Thyroid gland (tissue), 4 donors: Measurements from ENCODE around the gene FITM1. TPM values are rescaled to one million over a fixed set of nuclear protein-coding genes. Genes with fewer than 3 reads are reported as not detected.
A peak's percentile ranks its signal among the peaks of the same experiment; 100 is the strongest.

Source experiments
- DNase-seq, 2 donors: peaks; one replicate each; pipeline ENCODE4 v3.0.0-alpha.2; 2019
- H3K27ac ChIP-seq, 3 donors: fragments of 200-600 bp; sonication (generic); 1 replicate in 2 of 3; 2 replicates in 1 of 3; pipeline ENCODE4 v1.5.1; 2016 to 2019; ENCODE audit warnings: mild to moderate bottlenecking in 1 of 3, moderate library complexity in 1 of 3
- H3K27me3 ChIP-seq: fragments of 200-600 bp; sonication (generic); one replicate; pipeline ENCODE4 v1.5.1; 2019
- H3K36me3 ChIP-seq, 2 donors: fragments of 200-600 bp; sonication (generic); one replicate each; pipeline ENCODE4 v1.5.1; 2016 to 2019
- H3K4me1 ChIP-seq, 2 donors: fragments of 200-600 bp; sonication (generic); one replicate each; pipeline ENCODE4 v1.5.1; 2017 to 2019
- H3K4me3 ChIP-seq, 3 donors: fragments of 200-600 bp; sonication (generic); replicated peaks in 1 of 3; 1 replicate in 2 of 3; 2 replicates in 1 of 3; pipeline ENCODE4 v1.5.1; 2016; ENCODE audit warnings: mild to moderate bottlenecking in 1 of 3
- H3K9me3 ChIP-seq: fragments of 200-600 bp; sonication (generic); one replicate; pipeline ENCODE4 v1.5.1; 2017
- POLR2A ChIP-seq, 2 donors: fragments of 450-650 bp; IDR thresholded peaks; one replicate each; pipeline ENCODE4 v1.6.1; 2017; ENCODE audit warnings: antibody characterized with exemption in 2 of 2, mild to moderate bottlenecking in 2 of 2, moderate library complexity in 1 of 2
- WGBS, 2 donors: methylation state at CpG; one replicate each; pipeline ENCODE4 v1.1.5; 2017; 5-methylcytosine and 5-hydroxymethylcytosine counted together
- intact Hi-C: fragments of 100-400 bp; cut with DNase I; formaldehyde crosslinking; loops from one replicate; pipeline ENCODE4 v1.15.1; 2023
- total RNA-seq, 4 donors: library from RNA; depleted of rRNA; stranded (reverse); fragments of >200 nt; gene quantifications; one replicate each; pipeline ENCODE4 v1.2.3, GENCODE V29; 2016
- TF ChIP-seq, protein P1 (sequence below), 6 experiments: fragments of 200-600 bp in 3 of 6; fragments of 450-650 bp in 3 of 6; sonication (generic) in 3 of 6; IDR thresholded peaks; one replicate each; pipeline ENCODE4 v1.5.1; 2016 to 2019; ENCODE audit warnings: antibody characterized with exemption in 6 of 6, mild to moderate bottlenecking in 2 of 6, inconsistent platforms in 1 of 6, moderate library complexity in 1 of 6

The FITM1 gene
- total RNA-seq, 4 donors from 2014 or later = 0.63 to 3.5 (median 2.7) TPM; not detected in 1

DNA sequence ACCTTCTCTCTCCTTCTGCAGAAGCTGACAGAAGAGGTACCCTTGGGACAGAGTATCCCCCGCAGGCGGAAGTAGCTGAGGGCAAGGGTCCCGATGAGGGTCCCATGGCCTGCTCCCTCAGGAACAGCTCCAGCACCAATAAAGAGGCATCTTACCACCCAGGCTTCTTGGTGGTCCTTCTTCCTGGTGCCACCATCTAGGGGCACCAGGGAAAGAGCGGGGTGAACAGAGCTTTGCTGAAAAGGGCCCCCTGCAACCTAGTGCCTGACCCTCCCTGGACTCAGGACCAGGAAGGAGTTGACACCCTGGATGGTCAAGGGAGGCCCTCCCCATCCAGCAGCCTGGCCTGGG is 30.0 kb downstream of the FITM1 start:
- peaks cover 18 to 27% of the 10 kb centered on the region in 2 donors for H3K4me1 ChIP-seq
- intact Hi-C loops = no loop called here
- H3K4me3 ChIP-seq = no peak overlapping the region
- H3K27ac ChIP-seq = peak overlapping the region; percentile 56 to 97 (median 97)
- H3K27me3 ChIP-seq = no peaks in the 10 kb centered on the region
- peaks cover 49 to 56% of the 10 kb centered on the region in 2 donors for H3K36me3 ChIP-seq
- no peaks in the 10 kb centered on the region for H3K9me3 ChIP-seq
- no peak for DNase-seq
- TF ChIP-seq, protein P1, sequence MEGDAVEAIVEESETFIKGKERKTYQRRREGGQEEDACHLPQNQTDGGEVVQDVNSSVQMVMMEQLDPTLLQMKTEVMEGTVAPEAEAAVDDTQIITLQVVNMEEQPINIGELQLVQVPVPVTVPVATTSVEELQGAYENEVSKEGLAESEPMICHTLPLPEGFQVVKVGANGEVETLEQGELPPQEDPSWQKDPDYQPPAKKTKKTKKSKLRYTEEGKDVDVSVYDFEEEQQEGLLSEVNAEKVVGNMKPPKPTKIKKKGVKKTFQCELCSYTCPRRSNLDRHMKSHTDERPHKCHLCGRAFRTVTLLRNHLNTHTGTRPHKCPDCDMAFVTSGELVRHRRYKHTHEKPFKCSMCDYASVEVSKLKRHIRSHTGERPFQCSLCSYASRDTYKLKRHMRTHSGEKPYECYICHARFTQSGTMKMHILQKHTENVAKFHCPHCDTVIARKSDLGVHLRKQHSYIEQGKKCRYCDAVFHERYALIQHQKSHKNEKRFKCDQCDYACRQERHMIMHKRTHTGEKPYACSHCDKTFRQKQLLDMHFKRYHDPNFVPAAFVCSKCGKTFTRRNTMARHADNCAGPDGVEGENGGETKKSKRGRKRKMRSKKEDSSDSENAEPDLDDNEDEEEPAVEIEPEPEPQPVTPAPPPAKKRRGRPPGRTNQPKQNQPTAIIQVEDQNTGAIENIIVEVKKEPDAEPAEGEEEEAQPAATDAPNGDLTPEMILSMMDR (IDR thresholded peaks at IDR 0.05) = no peak
- no peak for TF ChIP-seq POLR2A (IDR thresholded peaks at IDR 0.05)
- 89 to 94% methylated on average over 4 of the region's 4 CpGs for WGBS, 2 donors

DNA sequence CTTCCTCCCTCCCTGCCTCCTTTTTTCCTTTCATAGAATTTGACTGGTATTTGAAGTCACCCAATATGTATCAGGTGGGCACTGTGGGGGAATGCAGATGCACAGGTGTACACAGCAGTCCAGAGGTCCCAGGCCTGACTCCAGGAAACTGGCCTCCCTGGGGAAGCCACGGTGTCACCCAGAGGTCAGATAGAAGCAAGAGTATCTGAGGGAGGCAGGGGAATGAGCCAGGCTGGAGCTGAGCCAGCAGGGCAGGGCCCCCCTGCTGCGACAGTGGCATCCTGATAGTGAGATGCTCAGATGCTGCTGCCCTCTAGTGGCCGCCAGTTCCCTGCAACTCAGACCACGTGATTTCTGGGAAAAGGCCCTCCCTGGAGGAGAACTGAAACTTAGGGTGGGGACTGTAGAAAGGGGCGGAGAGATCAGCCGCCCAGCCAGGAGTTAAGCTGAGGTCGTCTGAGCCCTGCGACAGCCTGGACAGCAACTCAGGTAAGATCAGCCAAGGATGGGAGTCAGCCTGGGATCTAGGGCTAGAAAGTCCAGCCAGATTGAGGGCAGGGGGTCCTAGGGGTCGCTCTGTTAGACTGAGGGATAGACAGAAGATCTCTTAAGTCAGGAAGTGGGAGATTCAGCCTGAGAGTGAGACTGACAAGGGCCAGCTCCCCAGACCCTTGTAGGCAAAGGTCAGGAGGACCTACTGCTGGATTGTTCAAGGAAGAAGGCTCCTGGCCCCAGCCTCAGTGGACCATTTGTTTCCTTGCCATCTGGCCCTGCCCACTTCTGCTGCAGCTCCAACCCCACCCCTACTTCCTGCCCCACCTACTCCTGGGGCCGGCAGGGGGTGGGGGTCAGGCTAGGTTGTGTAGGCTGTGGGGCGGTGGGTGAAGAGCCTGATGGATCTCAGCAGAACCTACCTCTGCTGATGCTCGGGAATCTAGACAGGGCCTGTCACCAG is 30.7 kb downstream of the FITM1 start, which contains the start of gene IRF9:
IRF9 (plus strand) TSS at position 416 of the 955 bp plus-strand sequence. CDS start 880 bp downstream, outside the sequence.
- intact Hi-C loops = no loop called here
- Histone ChIP-seq H3K27ac (peak within 1 kb of the TSS; percentile 92 to 97 (median 97)), H3K36me3 (peaks cover 52 to 56% of the 10 kb centered on the region in 2 donors), H3K9me3 (no peaks in the 10 kb centered on the region), H3K27me3 (no peaks in the 10 kb centered on the region), H3K4me3 (peak within 1 kb of the TSS; percentile 4 to 58 (median 52)), H3K4me1 (peaks cover 18 to 27% of the 10 kb centered on the region in 2 donors)
- 2% methylated on average over 10 to 12 of the region's 12 CpGs for WGBS, 2 donors
- TF ChIP-seq, protein P1 (IDR thresholded peaks at IDR 0.05) = peak; percentile 89 to 98 (median 94)
- peak in 1 of 2 donors; percentile 82 for TF ChIP-seq POLR2A (IDR thresholded peaks at IDR 0.05)
- peak; percentile 99 for DNase-seq

DNA sequence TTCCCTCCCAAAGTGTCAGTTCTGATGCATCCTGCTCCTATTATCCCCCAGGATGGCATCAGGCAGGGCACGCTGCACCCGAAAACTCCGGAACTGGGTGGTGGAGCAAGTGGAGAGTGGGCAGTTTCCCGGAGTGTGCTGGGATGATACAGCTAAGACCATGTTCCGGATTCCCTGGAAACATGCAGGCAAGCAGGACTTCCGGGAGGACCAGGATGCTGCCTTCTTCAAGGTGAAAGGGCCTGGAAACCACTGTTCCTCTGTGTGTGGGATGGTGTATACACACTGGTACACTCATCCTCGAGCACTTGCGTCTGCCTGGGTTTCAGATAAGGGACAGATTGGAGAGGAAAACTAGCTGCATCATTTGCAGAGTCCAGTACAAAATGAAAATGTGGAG is 31.6 kb downstream of the FITM1 start:
- Histone ChIP-seq H3K9me3 (no peaks in the 10 kb centered on the region), H3K27me3 (no peaks in the 10 kb centered on the region), H3K36me3 (peaks cover 54 to 56% of the 10 kb centered on the region in 2 donors), H3K27ac (peak overlapping the region; percentile 92 to 97 (median 97)), H3K4me3 (peak overlapping the region in 2 of 3 donors; percentile 52 to 58), H3K4me1 (peaks cover 18 to 27% of the 10 kb centered on the region in 2 donors)
- WGBS, 2 donors = 65 to 73% methylated on average over 8 of the region's 8 CpGs
- TF ChIP-seq POLR2A (IDR thresholded peaks at IDR 0.05) = no peak
- TF ChIP-seq, protein P1 (IDR thresholded peaks at IDR 0.05) = no peak
- no peak for DNase-seq
- intact Hi-C loops = no loop called here

DNA sequence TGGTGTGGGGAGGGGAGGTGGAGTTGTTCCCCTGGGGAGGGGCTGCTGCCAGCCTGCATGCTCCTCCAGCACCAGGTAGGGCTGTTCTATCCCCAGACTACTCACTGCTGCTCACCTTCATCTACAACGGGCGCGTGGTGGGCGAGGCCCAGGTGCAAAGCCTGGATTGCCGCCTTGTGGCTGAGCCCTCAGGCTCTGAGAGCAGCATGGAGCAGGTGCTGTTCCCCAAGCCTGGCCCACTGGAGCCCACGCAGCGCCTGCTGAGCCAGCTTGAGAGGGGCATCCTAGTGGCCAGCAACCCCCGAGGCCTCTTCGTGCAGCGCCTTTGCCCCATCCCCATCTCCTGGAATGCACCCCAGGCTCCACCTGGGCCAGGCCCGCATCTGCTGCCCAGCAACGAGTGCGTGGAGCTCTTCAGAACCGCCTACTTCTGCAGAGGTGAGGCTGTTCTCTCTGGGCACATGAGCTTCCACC is 34.1 kb downstream of the FITM1 start:
- Histone ChIP-seq H3K9me3 (no peaks in the 10 kb centered on the region), H3K4me3 (no peak overlapping the region), H3K4me1 (peaks cover 18 to 27% of the 10 kb centered on the region in 2 donors), H3K36me3 (peaks cover 40 to 42% of the 10 kb centered on the region in 2 donors), H3K27me3 (no peaks in the 10 kb centered on the region), H3K27ac (no peak overlapping the region)
- TF ChIP-seq, protein P1 (IDR thresholded peaks at IDR 0.05) = no peak
- no peak for TF ChIP-seq POLR2A (IDR thresholded peaks at IDR 0.05)
- intact Hi-C loops = no loop called here
- no peak for DNase-seq
- 88 to 90% methylated on average over 9 to 14 of the region's 14 CpGs for WGBS, 2 donors

DNA sequence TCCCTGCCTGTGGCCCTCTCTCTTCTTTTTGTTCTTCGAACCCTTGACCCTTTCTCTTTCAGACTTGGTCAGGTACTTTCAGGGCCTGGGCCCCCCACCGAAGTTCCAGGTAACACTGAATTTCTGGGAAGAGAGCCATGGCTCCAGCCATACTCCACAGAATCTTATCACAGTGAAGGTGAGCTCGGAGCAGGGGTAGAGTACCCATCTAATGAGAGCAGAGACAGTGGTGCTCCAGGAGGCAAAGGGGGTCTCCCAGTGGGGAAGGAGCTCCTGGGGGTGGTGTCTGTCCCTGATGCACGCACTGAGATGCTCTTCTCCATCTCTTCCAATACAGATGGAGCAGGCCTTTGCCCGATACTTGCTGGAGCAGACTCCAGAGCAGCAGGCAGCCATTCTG is 35.3 kb downstream of the FITM1 start:
- 90 to 94% methylated on average over 5 of the region's 5 CpGs for WGBS, 2 donors
- Histone ChIP-seq H3K9me3 (no peaks in the 10 kb centered on the region), H3K27ac (no peak overlapping the region), H3K4me1 (peaks cover 18 to 22% of the 10 kb centered on the region in 2 donors), H3K27me3 (no peaks in the 10 kb centered on the region), H3K36me3 (peaks cover 38 to 40% of the 10 kb centered on the region in 2 donors), H3K4me3 (no peak overlapping the region)
- DNase-seq = no peak
- TF ChIP-seq POLR2A (IDR thresholded peaks at IDR 0.05) = no peak
- TF ChIP-seq, protein P1 (IDR thresholded peaks at IDR 0.05) = no peak
- intact Hi-C loops = no loop called here
